ENCODE data around the gene LARP4.
A peak's percentile ranks its signal among the peaks of the same experiment; 100 is the strongest.

LARP4 gene

DNA sequence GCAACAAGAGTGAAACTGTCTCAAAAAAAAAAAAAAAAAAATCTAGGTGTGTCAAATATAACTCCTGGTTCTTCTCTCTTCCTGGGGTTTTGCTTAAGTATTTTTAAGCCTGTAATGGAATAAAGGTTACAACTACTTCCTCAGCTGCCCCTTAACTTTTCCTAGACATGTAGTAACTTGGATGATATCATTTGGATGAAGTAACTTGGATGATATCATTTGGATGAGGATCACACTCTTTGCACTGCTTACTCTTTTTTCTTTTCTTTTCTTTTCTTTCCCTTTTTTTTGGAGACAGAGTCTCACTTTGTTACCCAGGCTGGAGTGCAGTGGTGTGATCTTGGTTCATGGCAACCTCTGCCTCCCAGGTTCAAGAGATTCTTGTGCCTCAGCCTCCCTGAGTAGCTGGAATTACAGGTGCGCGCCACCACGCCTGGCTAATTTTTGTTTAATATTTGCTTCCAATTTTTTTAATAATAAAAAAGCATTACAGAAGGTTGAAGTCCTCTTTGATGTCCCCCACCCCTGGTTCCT lies 3.5 kb upstream of the LARP4 start:
- no peak for ATAC-seq (ENCODE audit: insufficient read depth, low read depth)
- Histone ChIP-seq H3K27ac (ENCODE audit: low read length) (no peak overlapping the region), H3K4me2 (ENCODE audit: insufficient read depth, low read length) (no peak overlapping the region), H3K27me3 (ENCODE audit: insufficient read depth, low read length, poor library complexity) (no peaks in the 10 kb centered on the region), H3K36me3 (ENCODE audit: insufficient read depth, low read length) (no peaks in the 10 kb centered on the region; the same call in 1 of the 2 replicates), H3K4me1 (ENCODE audit: insufficient read depth, low read length) (peaks cover 12% of the 10 kb centered on the region), H3K4me3 (ENCODE audit: low read depth in 1 of 2, low read length in 2 of 2) (no peak overlapping the region), H2AFZ (ENCODE audit: low read depth, low read length) (no peak overlapping the region; the same call in 1 of the 2 replicates), H3K9me3 (ENCODE audit: insufficient read depth, low read length, severe bottlenecking) (no peaks in the 10 kb centered on the region), H3K9ac (ENCODE audit: low read depth, low read length) (no peak overlapping the region), H3K79me2 (ENCODE audit: insufficient read depth, low read length) (peaks cover 15% of the 10 kb centered on the region), H4K20me1 (ENCODE audit: insufficient read depth, low read length) (peaks cover 8% of the 10 kb centered on the region; the same call in 1 of the 2 replicates)
- TF ChIP-seq CTCF (IDR thresholded peaks at IDR 0.05; ENCODE audit: borderline replicate concordance, extremely low read depth, low read length, poor library complexity, severe bottlenecking) (no peak), EZH2 (IDR thresholded peaks at IDR 0.05; ENCODE audit: borderline replicate concordance, low read depth, low read length, severe bottlenecking) (no peak)
- no peak for DNase-seq

DNA sequence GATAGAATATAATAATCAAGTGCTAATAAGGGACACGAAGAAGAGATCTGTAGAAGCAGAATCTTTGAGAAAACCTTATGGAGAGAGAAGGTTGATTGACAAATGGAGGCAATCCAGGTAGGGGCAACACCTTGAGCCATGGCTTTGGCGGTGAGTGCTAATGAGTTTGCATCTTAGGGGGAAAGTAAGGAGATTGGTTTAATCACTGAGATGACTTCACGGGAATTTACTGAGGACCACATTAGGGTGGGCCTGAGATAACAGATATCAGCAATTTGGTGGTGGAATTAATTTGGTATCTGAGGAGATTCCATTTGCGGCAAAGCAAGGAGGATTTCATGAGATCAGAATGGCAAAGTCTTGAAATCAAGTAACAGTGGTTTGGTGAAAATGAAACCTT lies 1.8 kb upstream of the LARP4 start:
- H3K9ac ChIP-seq (ENCODE audit: low read depth, low read length) = no peak overlapping the region
- no peak overlapping the region for H3K27ac ChIP-seq (ENCODE audit: low read length)
- no peak for ATAC-seq (ENCODE audit: insufficient read depth, low read depth)
- peaks cover 18% of the 10 kb centered on the region; the same call in 1 of the 2 replicates for H4K20me1 ChIP-seq (ENCODE audit: insufficient read depth, low read length)
- H3K4me2 ChIP-seq (ENCODE audit: insufficient read depth, low read length) = no peak overlapping the region
- no peak for TF ChIP-seq EZH2 (IDR thresholded peaks at IDR 0.05; ENCODE audit: borderline replicate concordance, low read depth, low read length, severe bottlenecking)
- TF ChIP-seq CTCF (IDR thresholded peaks at IDR 0.05; ENCODE audit: borderline replicate concordance, extremely low read depth, low read length, poor library complexity, severe bottlenecking) = no peak
- H3K4me1 ChIP-seq (ENCODE audit: insufficient read depth, low read length) = peaks cover 26% of the 10 kb centered on the region
- no peak overlapping the region for H3K4me3 ChIP-seq (ENCODE audit: low read depth in 1 of 2, low read length in 2 of 2)
- no peaks in the 10 kb centered on the region for H3K27me3 ChIP-seq (ENCODE audit: insufficient read depth, low read length, poor library complexity)
- H3K9me3 ChIP-seq (ENCODE audit: insufficient read depth, low read length, severe bottlenecking) = no peaks in the 10 kb centered on the region
- H3K79me2 ChIP-seq (ENCODE audit: insufficient read depth, low read length) = peaks cover 32% of the 10 kb centered on the region
- peaks cover 5% of the 10 kb centered on the region; the same call in 1 of the 2 replicates for H3K36me3 ChIP-seq (ENCODE audit: insufficient read depth, low read length)
- peak overlapping the region; percentile 47; the same call in 1 of the 2 replicates for H2AFZ ChIP-seq (ENCODE audit: low read depth, low read length)
- DNase-seq = no peak

DNA sequence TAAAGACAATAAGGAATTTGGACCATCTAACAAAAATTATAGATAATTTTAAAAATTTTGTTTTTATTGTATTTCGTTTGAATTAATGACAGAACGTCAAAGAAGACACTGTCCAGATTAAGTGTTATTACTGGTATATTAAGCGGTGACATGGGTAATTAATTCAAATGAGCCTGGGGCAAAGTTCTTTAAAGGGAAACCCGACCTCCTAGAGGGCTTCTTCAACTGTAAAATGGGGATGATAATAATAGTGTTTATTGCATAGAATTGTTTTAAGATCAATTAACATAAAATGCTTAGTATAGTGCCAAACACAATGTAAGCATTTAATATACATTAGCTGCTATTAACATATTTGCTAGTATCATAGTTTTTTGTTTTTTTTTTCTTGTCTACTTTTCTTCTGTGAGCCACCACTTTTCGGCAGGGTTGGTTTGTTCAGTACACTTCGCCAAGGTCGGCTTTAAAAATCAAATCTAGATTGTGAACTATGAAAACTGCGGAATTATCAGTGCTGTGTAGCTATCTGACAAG lies 514 bp upstream of the LARP4 start:
- Histone ChIP-seq H3K79me2 (ENCODE audit: insufficient read depth, low read length) (peaks cover 45% of the 10 kb centered on the region), H3K9me3 (ENCODE audit: insufficient read depth, low read length, severe bottlenecking) (no peaks in the 10 kb centered on the region), H2AFZ (ENCODE audit: low read depth, low read length) (peak overlapping the region; percentile 83), H3K4me1 (ENCODE audit: insufficient read depth, low read length) (peaks cover 31% of the 10 kb centered on the region), H3K4me2 (ENCODE audit: insufficient read depth, low read length) (peak overlapping the region; percentile 78), H3K27me3 (ENCODE audit: insufficient read depth, low read length, poor library complexity) (no peaks in the 10 kb centered on the region), H4K20me1 (ENCODE audit: insufficient read depth, low read length) (peaks cover 27% of the 10 kb centered on the region), H3K36me3 (ENCODE audit: insufficient read depth, low read length) (peaks cover 5% of the 10 kb centered on the region; the same call in 1 of the 2 replicates), H3K4me3 (ENCODE audit: low read depth in 1 of 2, low read length in 2 of 2) (peak overlapping the region; percentile 88), H3K27ac (ENCODE audit: low read length) (peak overlapping the region; percentile 89), H3K9ac (ENCODE audit: low read depth, low read length) (peak overlapping the region; percentile 78)
- no peak for TF ChIP-seq EZH2 (IDR thresholded peaks at IDR 0.05; ENCODE audit: borderline replicate concordance, low read depth, low read length, severe bottlenecking)
- TF ChIP-seq CTCF (IDR thresholded peaks at IDR 0.05; ENCODE audit: borderline replicate concordance, extremely low read depth, low read length, poor library complexity, severe bottlenecking) = no peak
- DNase-seq (no peak), ATAC-seq (ENCODE audit: insufficient read depth, low read depth) (no peak)

Data from DND-41 (cell line).